Mucosa of rectum (tissue), 2 donors: Measurements from ENCODE around the gene ASTN2.

Source experiments
- H3K27ac ChIP-seq, 2 donors: one replicate each; pipeline ENCODE4 v1.7.0; 2013; ENCODE audit warnings: inconsistent platforms in 2 of 2, low read depth in 2 of 2, low read length in 2 of 2
- H3K27me3 ChIP-seq, 2 donors: one replicate each; pipeline ENCODE4 v1.7.0; 2013; ENCODE audit warnings: low read length in 2 of 2; ENCODE audit not compliant: control insufficient read depth in 2 of 2, insufficient read depth in 2 of 2
- H3K36me3 ChIP-seq, 2 donors: one replicate each; pipeline ENCODE4 v1.7.0; 2013; ENCODE audit warnings: low read length in 2 of 2; ENCODE audit not compliant: control insufficient read depth in 2 of 2, insufficient read depth in 2 of 2
- H3K4me1 ChIP-seq, 2 donors: one replicate each; pipeline ENCODE4 v1.7.0; 2013; ENCODE audit warnings: low read length in 2 of 2, mild to moderate bottlenecking in 1 of 2; ENCODE audit not compliant: control insufficient read depth in 2 of 2, insufficient read depth in 2 of 2
- H3K4me3 ChIP-seq, 2 donors: one replicate each; pipeline ENCODE4 v1.7.0; 2013; ENCODE audit warnings: low read length in 2 of 2
- H3K9ac ChIP-seq, 2 donors: one replicate each; pipeline ENCODE4 v1.7.0; 2013; ENCODE audit warnings: low read length in 2 of 2, low read depth in 1 of 2, mild to moderate bottlenecking in 1 of 2
- H3K9me3 ChIP-seq, 2 donors: one replicate each; pipeline ENCODE4 v1.7.0; 2013; ENCODE audit warnings: low read length in 2 of 2; ENCODE audit not compliant: control insufficient read depth in 2 of 2
- donor health status: healthy.
- donor health status: Normal muscosa, but diverticular disease.

Gene ASTN2

DNA sequence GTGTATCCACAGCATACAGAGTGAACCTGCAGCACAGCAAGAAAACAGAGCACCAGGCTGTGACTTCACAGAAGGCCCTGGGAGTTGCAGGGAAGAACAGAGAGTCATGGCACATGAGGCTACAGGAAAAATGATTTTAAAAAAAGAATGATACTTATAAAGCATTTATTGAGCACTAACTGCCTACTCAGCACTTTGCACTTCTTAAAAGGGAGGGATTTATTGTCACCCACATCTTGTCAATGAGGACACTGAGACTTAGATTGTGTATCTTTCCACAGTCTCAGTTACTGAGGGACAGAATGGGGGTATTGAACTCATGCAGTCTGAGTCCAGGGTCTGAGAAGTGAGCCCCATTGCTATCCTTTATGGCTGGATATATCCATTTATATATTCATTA is 972.3 kb downstream of the ASTN2 start:
- H3K36me3 ChIP-seq: no peaks in the 10 kb centered on the region
- no peaks in the 10 kb centered on the region for H3K9me3 ChIP-seq
- no peaks in the 10 kb centered on the region for H3K27me3 ChIP-seq

DNA sequence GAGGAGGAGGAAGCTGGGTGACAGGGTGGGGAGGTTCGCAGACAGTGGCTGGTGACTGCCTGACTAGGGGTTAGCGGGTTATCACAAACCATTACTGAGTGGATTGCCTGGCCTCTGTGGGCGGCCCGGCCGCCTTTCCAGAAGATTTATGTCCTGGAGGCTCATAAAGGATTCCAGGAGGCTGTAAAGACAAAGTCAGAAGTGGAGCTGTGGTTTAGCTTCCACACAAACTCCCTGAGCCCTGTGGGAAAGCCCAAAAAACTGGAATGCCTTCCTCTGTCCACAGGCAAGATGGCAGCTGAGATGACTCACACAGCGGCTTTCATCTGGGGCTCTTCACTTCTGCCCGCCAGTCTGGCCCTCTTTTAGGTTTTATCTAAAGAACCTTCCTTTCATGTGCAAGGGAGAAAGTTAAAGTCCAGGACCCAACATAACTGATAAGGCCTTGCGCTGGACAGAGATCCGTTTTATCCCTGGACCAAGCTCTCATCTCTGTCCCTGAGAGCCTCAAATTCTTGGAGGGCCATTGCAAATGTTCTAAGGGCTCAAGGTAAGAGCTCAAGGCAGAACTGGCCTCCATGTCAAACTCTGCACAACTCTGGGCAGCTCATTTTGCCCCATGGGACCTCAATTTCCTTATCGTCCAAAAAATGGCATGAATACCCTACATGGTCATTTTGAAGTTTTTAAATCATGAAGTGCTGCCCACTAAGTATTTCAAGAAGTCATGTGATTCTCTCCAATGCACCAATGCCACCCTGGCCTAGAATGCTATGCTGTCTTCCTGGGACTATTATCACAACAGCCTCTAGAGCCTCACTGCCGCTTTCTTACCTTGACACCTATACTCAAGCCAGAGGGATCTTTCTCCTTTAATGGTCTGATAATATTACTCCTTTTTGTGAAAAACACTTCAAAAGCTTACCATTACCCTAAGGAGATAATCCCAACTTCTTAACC is 977.2 kb downstream of the ASTN2 start:
- Histone ChIP-seq H3K36me3 (no peaks in the 10 kb centered on the region), H3K27ac (no peak overlapping the region), H3K27me3 (no peaks in the 10 kb centered on the region), H3K4me1 (no peaks in the 10 kb centered on the region), H3K9ac (no peak overlapping the region), H3K9me3 (no peaks in the 10 kb centered on the region), H3K4me3 (no peak overlapping the region)

More for the DNA sequence above, 972.3 kb downstream of the ASTN2 start:
- Histone ChIP-seq H3K9ac (no peak overlapping the region), H3K4me1 (no peaks in the 10 kb centered on the region), H3K27ac (no peak overlapping the region), H3K4me3 (no peak overlapping the region)

DNA sequence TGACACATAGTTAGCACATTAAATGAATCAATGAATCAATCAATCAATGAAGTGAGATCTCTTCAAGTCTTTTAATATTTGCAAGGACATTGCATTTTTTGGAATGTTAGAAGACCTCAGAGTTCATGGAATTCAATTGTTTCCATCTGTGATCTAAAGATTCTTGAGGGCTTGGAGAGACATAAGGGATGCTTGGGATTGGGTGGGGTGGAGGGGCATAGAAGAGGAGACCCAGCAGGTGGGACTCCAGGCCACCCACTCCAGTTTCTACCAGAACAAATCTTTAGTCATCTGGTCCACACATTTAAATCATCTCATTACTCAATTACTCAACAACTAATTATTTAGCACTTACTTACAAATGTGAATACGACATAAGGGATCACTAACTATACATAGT is 978.7 kb downstream of the ASTN2 start:
- Histone ChIP-seq H3K4me3 (no peak overlapping the region), H3K4me1 (no peaks in the 10 kb centered on the region), H3K27ac (no peak overlapping the region), H3K27me3 (no peaks in the 10 kb centered on the region), H3K36me3 (no peaks in the 10 kb centered on the region), H3K9me3 (no peaks in the 10 kb centered on the region), H3K9ac (no peak overlapping the region)

DNA sequence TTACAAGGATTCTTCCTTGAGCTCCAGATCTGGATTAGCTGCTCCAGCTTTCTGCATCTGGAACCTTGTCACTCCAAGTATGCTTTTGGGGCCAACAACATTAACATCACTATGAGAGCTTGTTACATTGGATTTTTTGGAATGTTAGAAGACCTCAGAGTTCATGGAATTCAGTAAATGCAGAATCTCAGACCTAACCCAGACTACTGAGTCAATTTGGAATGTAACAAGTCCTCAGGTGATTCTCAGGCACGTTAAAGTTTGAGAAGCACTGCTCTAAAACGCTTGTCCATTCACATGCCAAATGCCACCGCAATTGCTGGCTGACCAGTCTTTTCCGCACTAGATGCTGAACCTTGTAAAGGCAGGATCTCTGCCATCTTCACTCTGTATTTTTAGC is 979.2 kb downstream of the ASTN2 start:
- Histone ChIP-seq H3K27me3 (no peaks in the 10 kb centered on the region), H3K36me3 (no peaks in the 10 kb centered on the region), H3K9ac (no peak overlapping the region), H3K9me3 (no peaks in the 10 kb centered on the region), H3K27ac (no peak overlapping the region), H3K4me3 (no peak overlapping the region), H3K4me1 (no peaks in the 10 kb centered on the region)

DNA sequence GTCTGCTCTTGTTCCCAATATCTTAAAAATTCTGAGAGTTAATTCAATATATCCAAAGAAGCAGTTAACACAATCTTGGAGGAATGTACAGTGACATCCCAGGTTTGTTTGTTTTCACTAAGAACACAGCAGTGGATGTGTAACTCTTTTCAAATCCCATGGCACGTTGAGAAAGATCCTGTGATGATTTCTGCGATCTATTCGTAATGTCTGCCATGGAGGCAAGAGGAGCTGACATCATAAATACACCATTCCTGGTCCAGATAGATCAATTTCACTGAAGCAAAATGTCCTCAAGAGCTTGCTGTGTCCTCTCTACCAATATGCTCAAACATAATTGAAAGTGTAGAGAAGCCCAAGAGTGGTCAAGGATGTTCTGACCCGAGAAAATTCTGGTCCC is 980.5 kb downstream of the ASTN2 start:
- H3K27ac ChIP-seq: no peak overlapping the region
- no peaks in the 10 kb centered on the region for H3K9me3 ChIP-seq

DNA sequence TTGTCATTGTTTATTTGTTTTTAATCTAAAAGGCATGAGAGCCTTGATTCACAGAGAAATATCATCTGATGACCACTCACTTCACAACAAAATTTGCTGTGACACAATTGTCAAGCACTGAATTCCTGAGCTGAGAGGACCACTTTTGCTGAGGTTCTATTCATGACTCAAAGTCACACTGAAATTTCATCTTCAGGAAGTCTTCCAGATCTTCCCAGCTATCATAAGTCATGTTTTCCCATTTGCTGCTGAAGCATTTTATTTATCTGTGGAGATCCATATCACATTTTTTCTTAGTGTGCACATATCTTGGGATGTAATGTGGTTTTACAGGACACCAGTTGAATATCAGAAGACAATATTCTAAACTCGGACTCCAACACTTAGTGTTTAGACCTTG is 982.8 kb downstream of the ASTN2 start:
- H3K36me3 ChIP-seq: no peaks in the 10 kb centered on the region
- H3K27me3 ChIP-seq: no peaks in the 10 kb centered on the region
- H3K4me3 ChIP-seq: no peak overlapping the region
- H3K27ac ChIP-seq: no peak overlapping the region
- H3K9ac ChIP-seq: no peak overlapping the region
- H3K4me1 ChIP-seq: no peaks in the 10 kb centered on the region
- no peaks in the 10 kb centered on the region for H3K9me3 ChIP-seq

More for the DNA sequence above, 980.5 kb downstream of the ASTN2 start:
- no peaks in the 10 kb centered on the region for H3K4me1 ChIP-seq
- no peak overlapping the region for H3K9ac ChIP-seq
- H3K4me3 ChIP-seq: no peak overlapping the region
- H3K27me3 ChIP-seq: no peaks in the 10 kb centered on the region
- H3K36me3 ChIP-seq: no peaks in the 10 kb centered on the region

DNA sequence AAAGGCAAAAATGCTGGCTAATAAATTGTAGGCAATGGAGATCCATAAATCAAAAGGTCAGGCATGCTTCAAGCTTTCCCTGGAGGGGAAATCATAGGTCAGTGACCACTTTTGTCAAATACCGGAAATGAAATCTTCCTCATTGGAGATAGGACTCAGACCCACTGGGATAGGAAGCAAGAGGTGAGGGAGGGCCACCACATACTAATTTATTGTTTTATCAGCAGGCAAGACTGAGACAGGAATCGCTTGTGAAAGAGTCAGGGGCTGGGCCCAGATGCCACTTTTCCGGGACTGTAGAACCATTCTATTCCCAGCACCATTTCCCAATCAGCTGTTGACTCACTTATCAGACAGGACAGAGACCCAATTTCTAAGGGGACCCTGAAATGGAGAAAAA is 984.0 kb downstream of the ASTN2 start:
- Histone ChIP-seq H3K9me3 (no peaks in the 10 kb centered on the region), H3K27me3 (no peaks in the 10 kb centered on the region), H3K27ac (no peak overlapping the region), H3K4me1 (no peaks in the 10 kb centered on the region), H3K36me3 (no peaks in the 10 kb centered on the region), H3K4me3 (no peak overlapping the region), H3K9ac (no peak overlapping the region)

DNA sequence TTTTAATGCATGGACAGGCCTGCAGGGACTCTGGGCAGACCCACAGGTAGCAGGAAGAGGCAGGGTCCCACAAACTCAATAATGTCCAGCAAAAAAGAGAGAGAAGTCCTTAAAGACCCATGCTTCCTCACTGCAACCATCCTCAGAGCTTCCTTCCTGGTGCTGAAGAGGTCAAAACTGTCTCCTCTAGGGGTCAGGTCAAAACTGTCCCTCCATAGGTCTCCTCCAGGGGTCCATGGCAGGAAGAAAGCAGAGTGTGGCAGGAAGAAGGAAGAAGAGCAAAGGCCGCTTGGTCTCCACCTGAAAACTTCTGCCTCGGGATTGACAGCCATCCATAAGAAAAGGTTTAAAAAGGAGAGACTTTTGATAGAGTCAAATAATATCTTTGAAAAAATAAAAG is 989.6 kb downstream of the ASTN2 start:
- Histone ChIP-seq H3K9ac (no peak overlapping the region), H3K36me3 (no peaks in the 10 kb centered on the region)

DNA sequence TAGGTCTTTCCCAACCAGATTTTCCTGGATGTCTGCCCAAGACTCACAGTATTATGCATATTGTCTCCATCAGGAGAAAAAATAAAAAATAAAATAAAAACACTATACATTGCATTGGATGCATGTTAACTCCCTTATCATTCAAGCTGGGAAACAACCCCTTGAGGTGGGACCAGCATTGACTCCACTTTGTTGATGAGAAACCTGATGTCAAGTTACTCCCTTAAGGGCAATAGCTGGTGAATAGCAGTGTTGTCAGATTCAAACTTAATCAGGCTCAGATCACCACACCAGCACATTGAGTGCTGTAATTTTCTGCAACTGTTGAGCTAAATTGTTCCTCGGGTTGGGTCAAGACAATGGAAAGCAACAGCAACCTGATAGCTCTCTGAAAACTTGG is 991.7 kb downstream of the ASTN2 start:
- no peak overlapping the region for H3K4me3 ChIP-seq
- no peaks in the 10 kb centered on the region for H3K36me3 ChIP-seq
- H3K9ac ChIP-seq: no peak overlapping the region
- H3K4me1 ChIP-seq: no peaks in the 10 kb centered on the region
- no peaks in the 10 kb centered on the region for H3K27me3 ChIP-seq
- H3K27ac ChIP-seq: no peak overlapping the region
- H3K9me3 ChIP-seq: no peaks in the 10 kb centered on the region

More for the DNA sequence above, 989.6 kb downstream of the ASTN2 start:
- H3K4me1 ChIP-seq: no peaks in the 10 kb centered on the region
- H3K9me3 ChIP-seq: no peaks in the 10 kb centered on the region
- no peaks in the 10 kb centered on the region for H3K27me3 ChIP-seq
- no peak overlapping the region for H3K4me3 ChIP-seq
- no peak overlapping the region for H3K27ac ChIP-seq

DNA sequence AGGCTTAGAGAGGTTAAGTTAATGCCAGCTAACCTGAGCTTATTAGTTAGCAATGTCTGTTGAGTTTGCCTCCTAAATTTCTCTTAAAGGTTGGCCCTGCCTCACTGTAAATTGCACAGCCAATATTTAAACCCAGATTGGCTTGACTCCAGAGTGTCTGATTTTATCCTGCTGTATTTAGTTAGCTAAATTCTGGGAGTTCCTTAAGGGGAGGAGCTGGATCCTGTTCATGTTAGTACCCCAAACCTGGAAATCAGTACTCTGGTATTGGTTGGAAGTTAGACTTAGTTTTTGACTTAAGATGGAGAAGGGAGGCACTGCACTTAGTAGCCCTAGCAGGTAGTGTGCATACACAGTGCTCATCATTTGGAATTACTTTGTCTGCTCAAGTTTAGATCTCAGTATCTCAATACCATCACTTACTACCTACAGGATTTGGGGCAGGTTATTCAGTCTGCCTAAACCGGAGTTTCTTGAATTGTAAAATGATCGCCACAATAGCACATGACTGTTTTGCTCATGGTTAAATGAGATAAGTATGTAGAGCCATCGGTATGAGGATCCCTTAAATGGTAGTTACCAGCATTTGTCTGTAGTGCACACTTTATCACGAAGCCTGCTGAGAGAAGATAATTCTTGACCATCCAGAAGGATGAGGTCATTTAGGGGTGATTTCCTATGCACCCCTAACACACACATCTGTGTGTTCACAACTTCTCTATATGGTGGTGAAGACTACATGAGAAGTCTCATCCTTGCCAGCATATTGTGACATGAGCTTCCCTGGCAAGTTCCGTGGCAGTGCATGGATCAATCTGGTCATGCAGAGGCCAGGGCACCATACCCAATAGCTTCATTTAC is 992.5 kb downstream of the ASTN2 start:
- no peak overlapping the region for H3K9ac ChIP-seq
- H3K36me3 ChIP-seq: no peaks in the 10 kb centered on the region
- H3K4me3 ChIP-seq: no peak overlapping the region
- no peaks in the 10 kb centered on the region for H3K9me3 ChIP-seq
- H3K27me3 ChIP-seq: no peaks in the 10 kb centered on the region
- no peak overlapping the region for H3K27ac ChIP-seq
- no peaks in the 10 kb centered on the region for H3K4me1 ChIP-seq
